GM12878 (cell line): ENCODE data around the gene CAV1. TPM values are rescaled to one million over a fixed set of nuclear protein-coding genes. Genes with fewer than 3 reads are reported as not detected.

Experiments used
- ATAC-seq: fragments of 200-7000 bp; cut with Tn5 transposase; 3 replicates; pipeline ENCODE4 v1.9.1; 2020; ENCODE audit warnings: mild to moderate bottlenecking, moderate library complexity
- BruUV-seq: library from RNA; stranded (reverse); fragments of 400-500 nt; replicated peaks from 2 replicates; lab custom pipeline; 2021; lab: Mats Ljungman, UMichigan
- CTCF ChIA-PET: fragments of 300-600 bp; sonication (Branson Sonifier 250); formaldehyde crosslinking; extraction: SDS; loops from one replicate; lab custom pipeline; 2021; ENCODE audit warnings: inconsistent platforms; lab: Yijun Ruan, JAX
- POLR2A ChIA-PET: fragments of 350-600 bp; formaldehyde crosslinking; extraction: SDS; loops from one replicate; lab custom pipeline; 2021; ENCODE audit warnings: inconsistent platforms; lab: Charles Lee
- RAD21 ChIA-PET: fragments of 300-600 bp; sonication (Branson Sonifier 250); formaldehyde crosslinking; loops from one replicate; lab custom pipeline; 2023; ENCODE audit warnings: antibody characterized with exemption; ENCODE audit not compliant: unreplicated experiment; lab: Charles Lee
- SMC1A ChIA-PET: fragments of 300-600 bp; sonication (Branson Sonifier 250); formaldehyde crosslinking; loops from one replicate; lab custom pipeline; 2023; ENCODE audit not compliant: unreplicated experiment, uncharacterized antibody; lab: Charles Lee
- DNase-seq: peaks from one replicate; pipeline ENCODE4 v3.0.0-alpha.2; 2011; ENCODE audit warnings: low read depth, low spot score
- FAIRE-seq: peaks from 3 replicates; lab custom pipeline; 2011; peaks lifted over from hg19 to GRCh38; lab: Jason Lieb, UNC
- H2AFZ ChIP-seq: 2 replicates; pipeline ENCODE4 v1.6.0; 2011; ENCODE audit warnings: low read depth, low read length, control low read depth; ENCODE audit not compliant: control insufficient read depth
- H3K27ac ChIP-seq: 2 replicates; pipeline ENCODE4 v1.5.1; 2011; ENCODE audit warnings: control low read depth; ENCODE audit not compliant: control insufficient read depth, insufficient read depth
- H3K27me3 ChIP-seq, 2 experiments: replicated peaks in 1 of 2; 2 replicates each; pipeline versions ENCODE4 v1.6.0 to v1.6.1; 2011; ENCODE audit warnings: low read length in 1 of 2; ENCODE audit not compliant: control insufficient read depth in 2 of 2, insufficient read depth in 2 of 2
- H3K36me3 ChIP-seq, 2 experiments: 2 replicates each; pipeline ENCODE4 v1.5.1; 2011; ENCODE audit warnings: low read length in 1 of 2; ENCODE audit not compliant: control insufficient read depth in 2 of 2, insufficient read depth in 2 of 2
- H3K4me1 ChIP-seq: 2 replicates; pipeline ENCODE4 v1.6.1; 2011; ENCODE audit warnings: mild to moderate bottlenecking, low read length, moderate library complexity, mixed read lengths; ENCODE audit not compliant: control insufficient read depth, insufficient read depth
- H3K4me2 ChIP-seq: 2 replicates; pipeline ENCODE4 v1.6.0; 2011; ENCODE audit warnings: control low read depth; ENCODE audit not compliant: control insufficient read depth, insufficient read depth
- H3K4me3 ChIP-seq: fragments of 200-600 bp; sonication (generic); 2 replicates; pipeline ENCODE4 v1.5.1; 2016
- H3K79me2 ChIP-seq: 2 replicates; pipeline ENCODE4 v1.6.0; 2011; ENCODE audit warnings: low read length; ENCODE audit not compliant: control insufficient read depth, insufficient read depth
- H3K9ac ChIP-seq: 2 replicates; pipeline ENCODE4 v1.8.0; 2011; ENCODE audit warnings: low read length, control low read depth, mixed read lengths; ENCODE audit not compliant: control insufficient read depth, insufficient read depth
- H3K9me3 ChIP-seq: replicated peaks from 3 replicates; pipeline ENCODE4 v1.5.1; 2011; ENCODE audit warnings: mild to moderate bottlenecking, low read length; ENCODE audit not compliant: control insufficient read depth, insufficient read depth
- H4K20me1 ChIP-seq: 2 replicates; pipeline ENCODE4 v1.6.0; 2011; ENCODE audit not compliant: control insufficient read depth, insufficient read depth
- CBFB ChIP-seq: IDR thresholded peaks from 2 replicates; pipeline ENCODE4 v1.6.1; 2016; ENCODE audit warnings: antibody characterized with exemption, low read depth
- ESRRA ChIP-seq: IDR thresholded peaks from 2 replicates; pipeline ENCODE4 v1.6.1; 2012; ENCODE audit warnings: mild to moderate bottlenecking, low read length, improper control_type of control experiment
- FOXK2 ChIP-seq: fragments of 450-650 bp; IDR thresholded peaks from 2 replicates; pipeline ENCODE4 v1.6.1; 2017; ENCODE audit warnings: mild to moderate bottlenecking, moderate library complexity
- FOXM1 ChIP-seq: IDR thresholded peaks from 2 replicates; pipeline ENCODE4 v1.6.1; 2012; ENCODE audit warnings: low read depth, mild to moderate bottlenecking, inconsistent platforms, low read length, moderate library complexity
- IKZF1 ChIP-seq: fragments of 450-650 bp; conservative IDR thresholded peaks from 2 replicates; pipeline ENCODE4 v1.6.1; 2017; ENCODE audit warnings: antibody characterized with exemption, mild to moderate bottlenecking
- IRF4 ChIP-seq: IDR thresholded peaks from 2 replicates; pipeline ENCODE4 v1.6.1; 2011; ENCODE audit warnings: low read depth, low read length
- JUNB ChIP-seq: IDR thresholded peaks from 2 replicates; pipeline ENCODE4 v1.6.1; 2016; ENCODE audit warnings: antibody characterized with exemption, mild to moderate bottlenecking
- KDM1A ChIP-seq: fragments of 200-600 bp; sonication (generic); IDR thresholded peaks from 2 replicates; pipeline ENCODE4 v1.6.1; 2016; ENCODE audit warnings: borderline replicate concordance
- MYC ChIP-seq: IDR thresholded peaks from 2 replicates; pipeline ENCODE4 v1.6.1; 2011; ENCODE audit warnings: mild to moderate bottlenecking, low read length, moderate library complexity, inconsistent platforms; ENCODE audit not compliant: insufficient read depth, insufficient replicate concordance, insufficient read length, severe bottlenecking
- NR2F1 ChIP-seq: fragments of 450-650 bp; conservative IDR thresholded peaks from 2 replicates; pipeline ENCODE4 v1.6.1; 2017; ENCODE audit warnings: mild to moderate bottlenecking
- STAT1 ChIP-seq: fragments of 450-650 bp; conservative IDR thresholded peaks from 2 replicates; pipeline ENCODE4 v1.6.1; 2014; ENCODE audit warnings: antibody characterized with exemption, mild to moderate bottlenecking
- in situ Hi-C: fragments of 300-500 bp; cut with MboI; formaldehyde crosslinking; loops from 9 replicates; pipeline ENCODE4 v1.14.3; 2018; ENCODE audit warnings: mixed read lengths
- intact Hi-C: fragments of 100-400 bp; cut with micrococcal nuclease; formaldehyde crosslinking; loops from one replicate; pipeline ENCODE4 v1.14.2; 2022; ENCODE audit not compliant: unreplicated experiment
- polyA plus RNA-seq, 11 experiments: library from polyadenylated mRNA; depleted of rRNA in 4 of 11; unstranded in 6 of 11; stranded (reverse) in 5 of 11; fragments of >200 nt; fragmentation: Nextera tagmentation in 4 of 11; fragmentation: Illumina TruSeq in 1 of 11; extraction: Ambion mirVana in 4 of 11; extraction: Trizol in 1 of 11; gene quantifications; 1 replicate in 1 of 11; 2 replicates in 10 of 11; pipeline versions ENCODE4 v1.2.1 to v1.2.3, GENCODE V29; 2011 to 2016; ENCODE audit warnings: inconsistent platforms in 2 of 11, missing spikeins in 2 of 11, low read depth in 1 of 11
- total RNA-seq, 4 experiments: library from RNA; depleted of rRNA in 3 of 4; stranded (reverse); fragments of >200 nt in 3 of 4; fragmentation: Illumina TruSeq in 1 of 4; extraction: Trizol in 1 of 4; gene quantifications; 2 replicates each; pipeline versions ENCODE4 v1.2.1 to v1.2.3, GENCODE V29; 2013 to 2021
- TF ChIP-seq, protein P1 (sequence below): fragments of 450-650 bp; formaldehyde crosslinking; IDR thresholded peaks from 2 replicates; pipeline ENCODE4 v1.4.0; 2022; ENCODE audit warnings: mild to moderate bottlenecking, moderate library complexity
- TF ChIP-seq, protein P2 (sequence below): fragments of 450-650 bp; IDR thresholded peaks from 2 replicates; pipeline ENCODE4 v1.6.1; 2018; ENCODE audit warnings: borderline replicate concordance, mild to moderate bottlenecking; ENCODE audit not compliant: partially characterized antibody
- TF ChIP-seq, protein P3 (sequence below): fragments of 450-650 bp; IDR thresholded peaks from 2 replicates; pipeline ENCODE4 v1.6.1; 2018; ENCODE audit warnings: mild to moderate bottlenecking, low read depth, moderate library complexity; ENCODE audit not compliant: partially characterized antibody
- TF ChIP-seq, protein P4 (sequence below): IDR thresholded peaks from 2 replicates; pipeline ENCODE4 v1.6.1; 2012; ENCODE audit warnings: low read length, inconsistent platforms

The CAV1 gene
- total and polyA plus RNA-seq, 10 of the 15 experiments (the other 5 are each of a cell fraction or from before 2014, with no cell fraction given), result 0.45 to 26.5 (median 2.0) TPM

DNA sequence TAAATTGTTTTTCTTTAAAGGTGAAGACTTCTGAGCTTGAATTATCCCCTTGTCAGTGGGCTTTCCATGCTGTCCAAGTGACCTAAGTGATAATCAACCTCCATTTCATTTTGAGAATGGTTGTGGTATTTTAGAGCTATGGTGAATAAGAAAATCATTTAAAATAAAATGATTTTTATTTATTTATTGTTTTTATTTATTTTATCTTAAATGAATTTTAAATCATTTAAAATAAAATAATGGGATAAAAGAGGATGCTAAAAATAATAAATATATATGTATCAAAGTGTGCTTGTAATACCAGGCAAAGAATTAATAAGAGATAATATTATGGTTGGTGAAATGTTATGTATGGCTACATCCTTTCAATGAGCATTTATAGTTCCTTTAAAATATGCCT is 24.5 kb downstream of the CAV1 start:
- Histone ChIP-seq H2AFZ (no peak overlapping the region), H3K9ac (no peak overlapping the region), H3K4me1 (peaks cover 14% of the 10 kb centered on the region), H3K9me3 (no peaks in the 10 kb centered on the region), H3K36me3 (no peaks in the 10 kb centered on the region), H4K20me1 (no peaks in the 10 kb centered on the region), H3K27me3 (no peaks in the 10 kb centered on the region), H3K79me2 (no peaks in the 10 kb centered on the region), H3K4me2 (no peak overlapping the region), H3K4me3 (no peak overlapping the region), H3K27ac (no peak overlapping the region)
- DNase-seq (no peak), FAIRE-seq (no peak), ATAC-seq (no peak)
- CTCF ChIA-PET, result interaction anchor here (0.6 kb wide), 1 partner anchor 19 kb away, joined by 4 read pairs; no protein-coding TSS in a partner anchor
- in situ Hi-C loops (no loop called here), intact Hi-C loops (loop anchor here (2.0 kb wide), 1 partner anchor 27 kb away; no protein-coding TSS in a partner anchor)
- no TSS peak for BruUV-seq
- no peak for TF ChIP-seq CBFB
- TF ChIP-seq STAT1, result no peak
- TF ChIP-seq FOXM1, result no peak
- TF ChIP-seq MYC, result no peak
- TF ChIP-seq JUNB, result no peak
- TF ChIP-seq FOXK2, result no peak
- TF ChIP-seq, protein P1, sequence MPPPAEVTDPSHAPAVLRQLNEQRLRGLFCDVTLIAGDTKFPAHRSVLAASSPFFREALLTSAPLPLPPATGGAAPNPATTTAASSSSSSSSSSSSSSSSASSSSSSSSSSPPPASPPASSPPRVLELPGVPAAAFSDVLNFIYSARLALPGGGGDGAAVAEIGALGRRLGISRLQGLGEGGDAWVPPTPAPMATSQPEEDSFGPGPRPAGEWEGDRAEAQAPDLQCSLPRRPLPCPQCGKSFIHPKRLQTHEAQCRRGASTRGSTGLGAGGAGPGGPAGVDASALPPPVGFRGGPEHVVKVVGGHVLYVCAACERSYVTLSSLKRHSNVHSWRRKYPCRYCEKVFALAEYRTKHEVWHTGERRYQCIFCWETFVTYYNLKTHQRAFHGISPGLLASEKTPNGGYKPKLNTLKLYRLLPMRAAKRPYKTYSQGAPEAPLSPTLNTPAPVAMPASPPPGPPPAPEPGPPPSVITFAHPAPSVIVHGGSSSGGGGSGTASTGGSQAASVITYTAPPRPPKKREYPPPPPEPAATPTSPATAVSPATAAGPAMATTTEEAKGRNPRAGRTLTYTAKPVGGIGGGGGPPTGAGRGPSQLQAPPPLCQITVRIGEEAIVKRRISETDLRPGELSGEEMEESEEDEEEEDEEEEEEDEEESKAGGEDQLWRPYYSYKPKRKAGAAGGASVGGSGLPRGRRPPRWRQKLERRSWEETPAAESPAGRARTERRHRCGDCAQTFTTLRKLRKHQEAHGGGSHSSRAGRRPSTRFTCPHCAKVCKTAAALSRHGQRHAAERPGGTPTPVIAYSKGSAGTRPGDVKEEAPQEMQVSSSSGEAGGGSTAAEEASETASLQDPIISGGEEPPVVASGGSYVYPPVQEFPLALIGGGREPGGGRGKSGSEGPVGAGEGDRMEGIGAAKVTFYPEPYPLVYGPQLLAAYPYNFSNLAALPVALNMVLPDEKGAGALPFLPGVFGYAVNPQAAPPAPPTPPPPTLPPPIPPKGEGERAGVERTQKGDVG (CRISPR knock-in tag), result no peak
- no peak for TF ChIP-seq KDM1A
- TF ChIP-seq, protein P2, sequence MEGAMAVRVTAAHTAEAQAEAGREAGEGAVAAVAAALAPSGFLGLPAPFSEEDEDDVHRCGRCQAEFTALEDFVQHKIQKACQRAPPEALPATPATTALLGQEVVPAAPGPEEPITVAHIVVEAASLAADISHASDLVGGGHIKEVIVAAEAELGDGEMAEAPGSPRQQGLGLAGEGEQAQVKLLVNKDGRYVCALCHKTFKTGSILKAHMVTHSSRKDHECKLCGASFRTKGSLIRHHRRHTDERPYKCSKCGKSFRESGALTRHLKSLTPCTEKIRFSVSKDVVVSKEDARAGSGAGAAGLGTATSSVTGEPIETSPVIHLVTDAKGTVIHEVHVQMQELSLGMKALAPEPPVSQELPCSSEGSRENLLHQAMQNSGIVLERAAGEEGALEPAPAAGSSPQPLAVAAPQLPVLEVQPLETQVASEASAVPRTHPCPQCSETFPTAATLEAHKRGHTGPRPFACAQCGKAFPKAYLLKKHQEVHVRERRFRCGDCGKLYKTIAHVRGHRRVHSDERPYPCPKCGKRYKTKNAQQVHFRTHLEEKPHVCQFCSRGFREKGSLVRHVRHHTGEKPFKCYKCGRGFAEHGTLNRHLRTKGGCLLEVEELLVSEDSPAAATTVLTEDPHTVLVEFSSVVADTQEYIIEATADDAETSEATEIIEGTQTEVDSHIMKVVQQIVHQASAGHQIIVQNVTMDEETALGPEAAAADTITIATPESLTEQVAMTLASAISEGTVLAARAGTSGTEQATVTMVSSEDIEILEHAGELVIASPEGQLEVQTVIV, result no peak
- TF ChIP-seq IKZF1, result no peak
- no peak for TF ChIP-seq ESRRA
- no peak for TF ChIP-seq IRF4
- TF ChIP-seq, protein P3, sequence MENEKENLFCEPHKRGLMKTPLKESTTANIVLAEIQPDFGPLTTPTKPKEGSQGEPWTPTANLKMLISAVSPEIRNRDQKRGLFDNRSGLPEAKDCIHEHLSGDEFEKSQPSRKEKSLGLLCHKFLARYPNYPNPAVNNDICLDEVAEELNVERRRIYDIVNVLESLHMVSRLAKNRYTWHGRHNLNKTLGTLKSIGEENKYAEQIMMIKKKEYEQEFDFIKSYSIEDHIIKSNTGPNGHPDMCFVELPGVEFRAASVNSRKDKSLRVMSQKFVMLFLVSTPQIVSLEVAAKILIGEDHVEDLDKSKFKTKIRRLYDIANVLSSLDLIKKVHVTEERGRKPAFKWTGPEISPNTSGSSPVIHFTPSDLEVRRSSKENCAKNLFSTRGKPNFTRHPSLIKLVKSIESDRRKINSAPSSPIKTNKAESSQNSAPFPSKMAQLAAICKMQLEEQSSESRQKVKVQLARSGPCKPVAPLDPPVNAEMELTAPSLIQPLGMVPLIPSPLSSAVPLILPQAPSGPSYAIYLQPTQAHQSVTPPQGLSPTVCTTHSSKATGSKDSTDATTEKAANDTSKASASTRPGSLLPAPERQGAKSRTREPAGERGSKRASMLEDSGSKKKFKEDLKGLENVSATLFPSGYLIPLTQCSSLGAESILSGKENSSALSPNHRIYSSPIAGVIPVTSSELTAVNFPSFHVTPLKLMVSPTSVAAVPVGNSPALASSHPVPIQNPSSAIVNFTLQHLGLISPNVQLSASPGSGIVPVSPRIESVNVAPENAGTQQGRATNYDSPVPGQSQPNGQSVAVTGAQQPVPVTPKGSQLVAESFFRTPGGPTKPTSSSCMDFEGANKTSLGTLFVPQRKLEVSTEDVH, result no peak
- no peak for TF ChIP-seq NR2F1
- TF ChIP-seq, protein P4, sequence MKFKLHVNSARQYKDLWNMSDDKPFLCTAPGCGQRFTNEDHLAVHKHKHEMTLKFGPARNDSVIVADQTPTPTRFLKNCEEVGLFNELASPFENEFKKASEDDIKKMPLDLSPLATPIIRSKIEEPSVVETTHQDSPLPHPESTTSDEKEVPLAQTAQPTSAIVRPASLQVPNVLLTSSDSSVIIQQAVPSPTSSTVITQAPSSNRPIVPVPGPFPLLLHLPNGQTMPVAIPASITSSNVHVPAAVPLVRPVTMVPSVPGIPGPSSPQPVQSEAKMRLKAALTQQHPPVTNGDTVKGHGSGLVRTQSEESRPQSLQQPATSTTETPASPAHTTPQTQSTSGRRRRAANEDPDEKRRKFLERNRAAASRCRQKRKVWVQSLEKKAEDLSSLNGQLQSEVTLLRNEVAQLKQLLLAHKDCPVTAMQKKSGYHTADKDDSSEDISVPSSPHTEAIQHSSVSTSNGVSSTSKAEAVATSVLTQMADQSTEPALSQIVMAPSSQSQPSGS, result no peak
- RAD21 ChIA-PET, result no interaction called here
- SMC1A ChIA-PET, result interaction anchor here (0.9 kb wide), 1 partner anchor 23 kb away, joined by 4 read pairs; no protein-coding TSS in a partner anchor
- POLR2A ChIA-PET, result no interaction called here
